UCSD-AML1 (cell line): Measurements from ENCODE around the gene TAF1A.
A peak's percentile ranks its signal among the peaks of the same experiment; 100 is the strongest.
"Not testable (repeated sequence)": the region's sequence is repeated elsewhere in the genome, so short reads cannot be mapped to it uniquely, and the experiment has no call there.

Experiments used
- DNase-seq: peaks from one replicate; lab custom pipeline; 2025; ENCODE audit not compliant: unreplicated experiment; lab: John Stamatoyannopoulos, UW

TAF1A gene

GRCh38 chr1:222589462-222590302 is at the start of gene TAF1A:
TAF1A (minus strand) TSS chr1:222589933.
- peak; percentile 76 for DNase-seq

GRCh38 chr1:222634180-222635013 is 44.7 kb upstream of the TAF1A start:
- DNase-seq = no peak

GRCh38 chr1:222632749-222633148 is 43.0 kb upstream of the TAF1A start:
- DNase-seq = no peak

GRCh38 chr1:222631611-222632208 is 42.0 kb upstream of the TAF1A start:
- DNase-seq = no peak

- DNase-seq = no peak
These were observed 40.3 kb upstream of the TAF1A start for GRCh38 chr1:222629921-222630535.

GRCh38 chr1:222627232-222627631 is 37.5 kb upstream of the TAF1A start:
- no peak for DNase-seq

- DNase-seq = no peak
These were observed 34.5 kb upstream of the TAF1A start for GRCh38 chr1:222624214-222624613.

GRCh38 chr1:222623458-222623857 is 33.7 kb upstream of the TAF1A start:
- no peak for DNase-seq

GRCh38 chr1:222622765-222623164 is 33.0 kb upstream of the TAF1A start:
- DNase-seq = no peak

- no peak for DNase-seq
These were observed 30.8 kb upstream of the TAF1A start for GRCh38 chr1:222620566-222620965.

GRCh38 chr1:222618880-222619596 is 29.3 kb upstream of the TAF1A start:
- DNase-seq = no peak

GRCh38 chr1:222618001-222618879 is 28.5 kb upstream of the TAF1A start, which contains the start of gene MIA3:
MIA3 (plus strand) TSS chr1:222618097; CDS start chr1:222618111, 14 bp downstream.
- DNase-seq = peak; percentile 77

- DNase-seq = peak; percentile 85
These were observed 27.7 kb upstream of the TAF1A start for GRCh38 chr1:222617367-222617951.

GRCh38 chr1:222616525-222616924 is 26.8 kb upstream of the TAF1A start:
- no peak for DNase-seq

- DNase-seq = no peak
These were observed 23.9 kb upstream of the TAF1A start for GRCh38 chr1:222613627-222614026.

GRCh38 chr1:222610728-222611127 is 21.0 kb upstream of the TAF1A start:
- DNase-seq = no peak

- not testable (repeated sequence) for DNase-seq
These were observed 19.4 kb upstream of the TAF1A start for GRCh38 chr1:222609111-222609510.

GRCh38 chr1:222606757-222607156 is 17.0 kb upstream of the TAF1A start:
- no peak for DNase-seq

- no peak for DNase-seq
These were observed 11.5 kb upstream of the TAF1A start for GRCh38 chr1:222601257-222601656.
